ENCODE results near the gene ZFAND6.
"Not testable (repeated sequence)": the region's sequence is repeated elsewhere in the genome, so short reads cannot be mapped to it uniquely, and the experiment has no call there.

Gene ZFAND6

GRCh38 chr15:80058851-80059785 lies at the start of gene ZFAND6:
Gene ZFAND6, plus strand, starts transcription at chr15:80059676. Its CDS starts 60,669 bp downstream, at chr15:80120345.
- DNase-seq (ENCODE audit: low read depth), result peak; percentile 85

- DNase-seq (ENCODE audit: low read depth), result peak; percentile 36
Measured at GRCh38 chr15:80010131-80010673, 49.3 kb upstream of the ZFAND6 start.

- not testable (repeated sequence) for DNase-seq (ENCODE audit: low read depth)
Measured at GRCh38 chr15:80011041-80011523, 48.4 kb upstream of the ZFAND6 start.

GRCh38 chr15:80011596-80011995 lies 47.9 kb upstream of the ZFAND6 start:
- DNase-seq (ENCODE audit: low read depth), result no peak

- DNase-seq (ENCODE audit: low read depth), result no peak
Measured at GRCh38 chr15:80012060-80012726, 47.3 kb upstream of the ZFAND6 start.

- not testable (repeated sequence) for DNase-seq (ENCODE audit: low read depth)
Measured at GRCh38 chr15:80014186-80014585, 45.3 kb upstream of the ZFAND6 start.

- DNase-seq (ENCODE audit: low read depth), result no peak
Measured at GRCh38 chr15:80015156-80015555, 44.3 kb upstream of the ZFAND6 start.

- DNase-seq (ENCODE audit: low read depth), result not testable (repeated sequence)
Measured at GRCh38 chr15:80016506-80016905, 43.0 kb upstream of the ZFAND6 start.

- not testable (repeated sequence) for DNase-seq (ENCODE audit: low read depth)
Measured at GRCh38 chr15:80017139-80017538, 42.3 kb upstream of the ZFAND6 start.

- no peak for DNase-seq (ENCODE audit: low read depth)
Measured at GRCh38 chr15:80019168-80019745, 40.2 kb upstream of the ZFAND6 start.

GRCh38 chr15:80020149-80020548 lies 39.3 kb upstream of the ZFAND6 start:
- DNase-seq (ENCODE audit: low read depth), result not testable (repeated sequence)

GRCh38 chr15:80020731-80021130 lies 38.7 kb upstream of the ZFAND6 start:
- DNase-seq (ENCODE audit: low read depth), result no peak

- no peak for DNase-seq (ENCODE audit: low read depth)
Measured at GRCh38 chr15:80026310-80026709, 33.2 kb upstream of the ZFAND6 start.

- no peak for DNase-seq (ENCODE audit: low read depth)
Measured at GRCh38 chr15:80026754-80027153, 32.7 kb upstream of the ZFAND6 start.

- no peak for DNase-seq (ENCODE audit: low read depth)
Measured at GRCh38 chr15:80028937-80029336, 30.5 kb upstream of the ZFAND6 start.

- DNase-seq (ENCODE audit: low read depth), result no peak
Measured at GRCh38 chr15:80031841-80032240, 27.6 kb upstream of the ZFAND6 start.

GRCh38 chr15:80034629-80035028 lies 24.8 kb upstream of the ZFAND6 start:
- no peak for DNase-seq (ENCODE audit: low read depth)

- DNase-seq (ENCODE audit: low read depth), result no peak
Measured at GRCh38 chr15:80036071-80036470, 23.4 kb upstream of the ZFAND6 start.

GRCh38 chr15:80041494-80042253 lies 17.8 kb upstream of the ZFAND6 start:
- no peak for DNase-seq (ENCODE audit: low read depth)

- no peak for DNase-seq (ENCODE audit: low read depth)
Measured at GRCh38 chr15:80042568-80042967, 16.9 kb upstream of the ZFAND6 start.

GRCh38 chr15:80045219-80045618 lies 14.3 kb upstream of the ZFAND6 start:
- DNase-seq (ENCODE audit: low read depth), result not testable (repeated sequence)
